ENCODE measurements around the gene CD72. TPM values are rescaled to one million over a fixed set of nuclear protein-coding genes. Genes with fewer than 3 reads are reported as not detected.
A peak's percentile ranks its signal among the peaks of the same experiment; 100 is the strongest.

CD72 gene
- total RNA-seq, 1 donor from 2014 or later = 1.8 TPM

DNA sequence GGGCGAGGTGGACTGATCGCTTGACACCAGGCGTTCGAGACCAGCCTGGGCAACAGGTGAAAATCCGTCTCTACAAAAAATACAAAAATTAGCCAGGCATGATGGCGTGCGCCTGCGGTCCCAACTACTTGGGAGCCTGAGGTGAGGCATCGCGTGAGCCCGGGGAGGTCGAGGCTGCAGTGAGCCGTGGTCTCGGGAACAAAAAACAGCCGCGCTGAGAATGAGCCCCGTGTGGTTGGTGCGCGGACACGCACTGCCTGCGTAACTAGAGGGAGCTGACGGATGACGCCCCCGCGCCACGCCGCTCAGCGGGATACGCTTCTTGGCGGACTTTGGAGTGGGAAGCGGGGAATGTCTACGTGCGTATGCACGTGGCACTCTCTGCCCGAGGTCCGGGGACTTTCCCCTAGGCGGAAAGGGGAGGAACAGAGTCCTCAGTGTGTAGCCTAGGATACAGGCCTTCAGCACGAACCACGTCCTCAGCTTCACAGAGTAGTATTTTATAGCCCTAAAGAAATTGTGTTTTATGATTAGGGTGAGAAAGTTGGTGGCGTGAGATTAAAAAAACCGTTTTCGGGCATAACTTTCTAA lies 39.4 kb upstream of the CD72 start, which contains the start of gene RMRP:
Gene RMRP, minus strand, starts transcription at position 474 of the 591 bp plus-strand sequence.
- Histone ChIP-seq H3K4me1 (ENCODE audit: insufficient read depth, low read length) (peaks cover 15% of the 10 kb centered on the region), H3K9me3 (ENCODE audit: insufficient read depth, low read depth, low read length) (no peaks in the 10 kb centered on the region), H3K79me2 (ENCODE audit: insufficient read depth, low read length) (peaks cover 11% of the 10 kb centered on the region), H3K27ac (ENCODE audit: low read depth, low read length) (peak within 1 kb of the TSS; percentile 100), H3K36me3 (ENCODE audit: insufficient read depth, low read length) (peaks cover 6% of the 10 kb centered on the region), H3K9ac (ENCODE audit: low read length) (peak within 1 kb of the TSS; percentile 92), H3K4me2 (ENCODE audit: low read length) (peak within 1 kb of the TSS; percentile 86), H4K20me1 (ENCODE audit: insufficient read depth, low read length) (peaks cover 8% of the 10 kb centered on the region), H2AFZ (ENCODE audit: low read depth, low read length) (peak within 1 kb of the TSS; percentile 92), H3K27me3 (ENCODE audit: insufficient read depth, low read length) (no peaks in the 10 kb centered on the region), H3K4me3 (ENCODE audit: insufficient read depth, low read depth, low read length) (peak within 1 kb of the TSS; percentile 78)
- peak within 1 kb of the TSS; percentile 75 for H3K27ac Mint-ChIP-seq (ENCODE audit: unreplicated experiment)
- FAIRE-seq (no peak), DNase-seq (ENCODE audit: low read depth) (peak; percentile 99)
- no peaks in the 10 kb centered on the region for H3K36me3 Mint-ChIP-seq (ENCODE audit: low read depth, unreplicated experiment)
- H3K4me3 Mint-ChIP-seq (ENCODE audit: unreplicated experiment) = peak within 1 kb of the TSS; percentile 87
- TF ChIP-seq, protein P1, sequence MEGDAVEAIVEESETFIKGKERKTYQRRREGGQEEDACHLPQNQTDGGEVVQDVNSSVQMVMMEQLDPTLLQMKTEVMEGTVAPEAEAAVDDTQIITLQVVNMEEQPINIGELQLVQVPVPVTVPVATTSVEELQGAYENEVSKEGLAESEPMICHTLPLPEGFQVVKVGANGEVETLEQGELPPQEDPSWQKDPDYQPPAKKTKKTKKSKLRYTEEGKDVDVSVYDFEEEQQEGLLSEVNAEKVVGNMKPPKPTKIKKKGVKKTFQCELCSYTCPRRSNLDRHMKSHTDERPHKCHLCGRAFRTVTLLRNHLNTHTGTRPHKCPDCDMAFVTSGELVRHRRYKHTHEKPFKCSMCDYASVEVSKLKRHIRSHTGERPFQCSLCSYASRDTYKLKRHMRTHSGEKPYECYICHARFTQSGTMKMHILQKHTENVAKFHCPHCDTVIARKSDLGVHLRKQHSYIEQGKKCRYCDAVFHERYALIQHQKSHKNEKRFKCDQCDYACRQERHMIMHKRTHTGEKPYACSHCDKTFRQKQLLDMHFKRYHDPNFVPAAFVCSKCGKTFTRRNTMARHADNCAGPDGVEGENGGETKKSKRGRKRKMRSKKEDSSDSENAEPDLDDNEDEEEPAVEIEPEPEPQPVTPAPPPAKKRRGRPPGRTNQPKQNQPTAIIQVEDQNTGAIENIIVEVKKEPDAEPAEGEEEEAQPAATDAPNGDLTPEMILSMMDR (IDR thresholded peaks at IDR 0.05; ENCODE audit: insufficient read depth, low read depth, low read length) = no peak
- TF ChIP-seq EZH2 (IDR thresholded peaks at IDR 0.05; ENCODE audit: insufficient read depth, low read length) = no peak
- peaks cover 12% of the 10 kb centered on the region for H3K4me1 Mint-ChIP-seq (ENCODE audit: low read depth, unreplicated experiment)
- no peaks in the 10 kb centered on the region for H3K27me3 Mint-ChIP-seq (ENCODE audit: low read depth, unreplicated experiment)
- no peaks in the 10 kb centered on the region for H3K9me3 Mint-ChIP-seq (ENCODE audit: unreplicated experiment)

DNA sequence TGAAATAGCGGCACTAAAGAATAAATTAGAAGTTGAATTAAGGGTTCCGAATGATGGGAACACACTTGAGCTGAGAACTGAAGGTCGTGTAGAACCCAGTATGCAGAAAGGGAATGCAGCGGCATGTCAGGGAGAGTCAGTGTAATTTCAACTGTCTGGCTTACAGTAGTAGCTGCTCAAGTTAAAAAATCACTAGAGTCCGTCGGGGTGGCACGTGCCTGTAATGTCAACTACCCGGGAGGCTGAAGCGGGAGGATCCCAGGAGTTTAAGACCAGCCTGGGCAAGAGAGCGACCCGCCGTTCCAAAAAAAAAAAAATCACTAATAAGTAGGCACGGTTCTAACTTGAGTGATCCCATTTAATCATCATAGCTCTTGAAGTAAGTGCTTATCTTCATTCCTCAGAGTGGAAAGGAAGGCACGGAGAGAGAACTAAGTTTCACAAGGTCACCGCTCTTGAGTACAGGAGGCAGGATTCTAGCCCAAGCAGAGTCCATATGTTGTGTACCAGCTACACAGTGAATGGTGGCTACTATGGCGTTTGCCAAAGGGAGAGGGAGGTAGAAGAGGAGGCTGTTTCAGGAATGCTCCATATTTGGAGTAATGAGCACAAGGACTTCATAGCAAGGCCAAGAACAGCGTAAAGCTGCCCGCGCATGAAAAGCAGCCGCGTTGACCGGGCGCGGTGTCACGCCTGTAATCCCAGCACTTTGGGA lies 38.8 kb upstream of the CD72 start:
- Mint-ChIP-seq H3K27ac (ENCODE audit: unreplicated experiment) (peak overlapping the region; percentile 72), H3K27me3 (ENCODE audit: low read depth, unreplicated experiment) (no peaks in the 10 kb centered on the region), H3K36me3 (ENCODE audit: low read depth, unreplicated experiment) (no peaks in the 10 kb centered on the region), H3K4me3 (ENCODE audit: unreplicated experiment) (peak overlapping the region; percentile 14), H3K9me3 (ENCODE audit: unreplicated experiment) (no peaks in the 10 kb centered on the region), H3K4me1 (ENCODE audit: low read depth, unreplicated experiment) (peaks cover 11% of the 10 kb centered on the region)
- peaks cover 15% of the 10 kb centered on the region for H3K4me1 ChIP-seq (ENCODE audit: insufficient read depth, low read length)
- no peaks in the 10 kb centered on the region for H3K27me3 ChIP-seq (ENCODE audit: insufficient read depth, low read length)
- peak overlapping the region; percentile 31 for H3K4me3 ChIP-seq (ENCODE audit: insufficient read depth, low read depth, low read length)
- peak; percentile 47 for DNase-seq (ENCODE audit: low read depth)
- peaks cover 4% of the 10 kb centered on the region for H3K36me3 ChIP-seq (ENCODE audit: insufficient read depth, low read length)
- H3K27ac ChIP-seq (ENCODE audit: low read depth, low read length) = peak overlapping the region; percentile 59
- TF ChIP-seq EZH2 (IDR thresholded peaks at IDR 0.05; ENCODE audit: insufficient read depth, low read length) = no peak
- TF ChIP-seq, protein P1 (IDR thresholded peaks at IDR 0.05; ENCODE audit: insufficient read depth, low read depth, low read length) = no peak
- no peak for FAIRE-seq
- H3K4me2 ChIP-seq (ENCODE audit: low read length) = peak overlapping the region; percentile 86
- peak overlapping the region; percentile 68 for H3K9ac ChIP-seq (ENCODE audit: low read length)
- H3K9me3 ChIP-seq (ENCODE audit: insufficient read depth, low read depth, low read length) = no peaks in the 10 kb centered on the region
- H4K20me1 ChIP-seq (ENCODE audit: insufficient read depth, low read length) = peaks cover 8% of the 10 kb centered on the region
- H2AFZ ChIP-seq (ENCODE audit: low read depth, low read length) = peak overlapping the region; percentile 58
- H3K79me2 ChIP-seq (ENCODE audit: insufficient read depth, low read length) = peaks cover 11% of the 10 kb centered on the region

All from astrocyte (in vitro differentiated cells and primary cell).